ENCODE measurements around the gene CNKSR2. TPM values are rescaled to one million over a fixed set of nuclear protein-coding genes. Genes with fewer than 3 reads are reported as not detected.

Gene CNKSR2
- total RNA-seq, 1 donor from 2014 or later: 0.95 TPM

GRCh38 chrX:21658152-21658737 is 284.0 kb downstream of the CNKSR2 start, which contains the start of gene KLHL34:
TSS of gene KLHL34 (minus strand) at chrX:21658330. CDS start at chrX:21657788, 542 bp downstream.
- DNase-seq (ENCODE audit: missing footprints): peak; percentile 59
- ATAC-seq: peak; percentile 80
- intact Hi-C loops (cut with DNase I): no loop called here

GRCh38 chrX:21658746-21659145 is 284.5 kb downstream of the CNKSR2 start:
- ATAC-seq: peak; percentile 51
- intact Hi-C loops (cut with DNase I): no loop called here
- DNase-seq (ENCODE audit: missing footprints): peak; percentile 53

GRCh38 chrX:21659320-21659719 is 285.1 kb downstream of the CNKSR2 start:
- no peak for ATAC-seq
- no peak for DNase-seq (ENCODE audit: missing footprints)
- intact Hi-C loops (cut with DNase I): no loop called here

- no peak for DNase-seq (ENCODE audit: missing footprints)
- intact Hi-C loops (cut with DNase I): loop anchor here (10.0 kb wide), 1 partner anchor 55 kb away; no protein-coding TSS in a partner anchor
- ATAC-seq: no peak
Measured at GRCh38 chrX:21660156-21660555, 285.9 kb downstream of the CNKSR2 start.

- DNase-seq (ENCODE audit: missing footprints) (no peak), ATAC-seq (no peak)
- intact Hi-C loops (cut with DNase I): loop anchor here (10.0 kb wide), 1 partner anchor 53 kb away; no protein-coding TSS in a partner anchor
Measured at GRCh38 chrX:21661316-21661715, 287.1 kb downstream of the CNKSR2 start.

DNA sequence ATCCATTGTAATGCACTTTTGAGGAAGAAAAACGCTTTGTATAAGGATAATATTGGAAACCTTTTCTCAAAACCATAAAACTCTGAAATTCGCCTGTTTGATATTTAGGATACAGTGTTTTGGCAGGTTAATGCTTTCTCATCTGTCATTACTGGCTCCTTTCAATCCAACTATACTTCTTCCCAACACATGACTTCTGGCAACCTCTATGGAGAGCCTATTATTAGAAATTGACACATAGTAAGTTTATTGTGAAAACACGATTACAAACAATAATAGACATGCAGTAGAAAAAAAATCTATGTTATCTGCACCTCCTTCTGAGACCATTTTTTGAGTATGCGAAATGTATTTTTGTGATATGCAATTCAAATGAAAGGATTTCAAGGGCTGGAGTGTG is 288.5 kb downstream of the CNKSR2 start:
- intact Hi-C loops (cut with DNase I): loop anchor here (10.0 kb wide), 1 partner anchor 52 kb away; no protein-coding TSS in a partner anchor
- no peak for DNase-seq (ENCODE audit: missing footprints)
- ATAC-seq: no peak

DNA sequence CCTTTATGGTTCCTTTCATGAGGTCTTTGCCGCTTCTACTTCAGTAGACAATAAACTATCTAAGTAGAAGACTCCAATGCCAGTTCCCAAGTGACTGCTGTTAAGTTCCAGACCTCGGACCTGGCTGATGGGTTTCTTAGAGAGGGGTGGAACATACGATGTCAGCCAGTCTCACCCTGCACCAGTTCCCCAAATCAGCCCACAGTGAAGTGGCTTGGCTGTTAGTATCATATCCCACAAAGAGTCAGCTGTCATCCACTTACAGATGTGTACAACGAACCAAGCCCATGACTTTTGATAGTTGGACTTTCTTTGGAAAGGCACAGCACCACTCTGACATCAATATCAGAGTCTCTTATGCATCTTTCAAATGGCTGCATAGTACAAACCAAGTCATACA is 292.0 kb downstream of the CNKSR2 start:
- ATAC-seq (peak; percentile 34), DNase-seq (ENCODE audit: missing footprints) (no peak)
- intact Hi-C loops (cut with DNase I): loop anchor here (10.0 kb wide), 1 partner anchor 49 kb away; no protein-coding TSS in a partner anchor

GRCh38 chrX:21666679-21667078 is 292.5 kb downstream of the CNKSR2 start:
- intact Hi-C loops (cut with DNase I): loop anchor here (10.0 kb wide), 1 partner anchor 48 kb away; no protein-coding TSS in a partner anchor
- DNase-seq (ENCODE audit: missing footprints) (no peak), ATAC-seq (peak; percentile 42)

- DNase-seq (ENCODE audit: missing footprints) (no peak), ATAC-seq (no peak)
- intact Hi-C loops (cut with DNase I): no loop called here
Measured at GRCh38 chrX:21674430-21675186, 300.4 kb downstream of the CNKSR2 start.

GRCh38 chrX:21675931-21676330 is 301.7 kb downstream of the CNKSR2 start:
- DNase-seq (ENCODE audit: missing footprints) (no peak), ATAC-seq (no peak)
- intact Hi-C loops (cut with DNase I): no loop called here

GRCh38 chrX:21678048-21678612 is 303.9 kb downstream of the CNKSR2 start:
- DNase-seq (ENCODE audit: missing footprints) (no peak), ATAC-seq (no peak)
- intact Hi-C loops (cut with DNase I): no loop called here

GRCh38 chrX:21683941-21684340 is 309.7 kb downstream of the CNKSR2 start:
- ATAC-seq (no peak), DNase-seq (ENCODE audit: missing footprints) (no peak)
- intact Hi-C loops (cut with DNase I): no loop called here

DNA sequence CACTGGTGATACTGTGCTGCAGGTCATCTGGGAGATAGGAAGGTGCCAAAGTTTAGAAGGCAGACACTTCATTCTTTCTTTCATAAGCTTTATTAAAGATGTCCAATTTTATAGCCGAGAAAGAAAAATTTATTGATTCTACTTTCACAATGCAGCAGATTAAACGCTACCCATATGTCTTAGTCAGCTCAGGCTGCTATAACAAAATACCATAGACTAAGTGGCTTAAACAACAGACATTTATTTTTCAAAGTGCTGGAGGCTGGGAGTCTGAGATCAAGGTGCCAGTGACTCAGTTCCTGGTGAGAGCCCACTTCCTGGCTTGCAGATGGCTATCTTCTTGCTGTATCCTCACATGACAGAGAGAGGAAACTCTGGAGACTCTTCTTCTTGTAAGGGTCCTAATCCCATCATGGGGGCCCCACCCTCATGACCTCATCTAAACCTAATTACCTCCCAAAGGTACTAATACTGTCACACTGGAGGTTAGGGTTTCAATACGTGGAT is 317.3 kb downstream of the CNKSR2 start:
- DNase-seq (ENCODE audit: missing footprints) (no peak), ATAC-seq (no peak)
- intact Hi-C loops (cut with DNase I): no loop called here

DNA sequence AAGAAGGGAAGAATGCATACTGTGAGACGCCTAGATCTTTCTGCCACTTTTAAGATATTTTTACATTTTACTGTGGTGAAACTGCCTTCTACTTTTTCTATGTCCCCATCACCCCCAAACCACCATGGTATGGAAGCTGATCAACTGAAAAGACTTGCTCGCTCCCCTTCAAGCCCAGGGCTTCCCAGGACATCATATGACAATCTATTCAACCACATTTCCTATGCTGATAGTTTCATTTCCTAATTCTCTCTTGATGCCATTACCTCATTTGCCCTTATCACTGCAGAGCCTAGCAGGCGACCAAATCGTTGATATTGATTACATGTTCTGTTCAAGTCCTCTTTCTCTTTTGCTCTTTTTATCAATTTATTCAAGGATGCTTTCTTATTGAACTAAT is 324.1 kb downstream of the CNKSR2 start:
- DNase-seq (ENCODE audit: missing footprints): no peak
- no peak for ATAC-seq
- intact Hi-C loops (cut with DNase I): no loop called here

GRCh38 chrX:21699136-21699535 is 324.9 kb downstream of the CNKSR2 start:
- ATAC-seq (no peak), DNase-seq (ENCODE audit: missing footprints) (no peak)
- intact Hi-C loops (cut with DNase I): no loop called here

DNA sequence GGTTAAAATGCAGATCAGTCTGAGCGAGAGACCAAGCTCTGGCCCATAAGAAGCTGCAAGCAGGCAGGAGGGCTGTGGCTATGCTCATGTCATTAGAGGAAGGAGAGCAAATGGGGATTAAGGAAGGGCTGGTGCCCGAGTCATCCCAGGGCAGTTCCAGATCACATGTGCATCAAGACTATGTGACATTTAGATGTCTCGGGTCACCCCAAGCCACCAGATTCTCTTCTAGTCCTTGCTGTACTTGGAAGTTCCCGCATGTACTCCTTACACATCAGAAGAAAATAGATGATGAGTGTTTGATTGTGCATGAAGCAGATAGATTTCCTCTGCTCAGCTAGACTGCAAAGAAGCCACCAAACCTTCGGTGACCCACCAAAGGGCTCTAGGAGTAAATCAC is 326.1 kb downstream of the CNKSR2 start:
- no peak for ATAC-seq
- intact Hi-C loops (cut with DNase I): no loop called here

DNA sequence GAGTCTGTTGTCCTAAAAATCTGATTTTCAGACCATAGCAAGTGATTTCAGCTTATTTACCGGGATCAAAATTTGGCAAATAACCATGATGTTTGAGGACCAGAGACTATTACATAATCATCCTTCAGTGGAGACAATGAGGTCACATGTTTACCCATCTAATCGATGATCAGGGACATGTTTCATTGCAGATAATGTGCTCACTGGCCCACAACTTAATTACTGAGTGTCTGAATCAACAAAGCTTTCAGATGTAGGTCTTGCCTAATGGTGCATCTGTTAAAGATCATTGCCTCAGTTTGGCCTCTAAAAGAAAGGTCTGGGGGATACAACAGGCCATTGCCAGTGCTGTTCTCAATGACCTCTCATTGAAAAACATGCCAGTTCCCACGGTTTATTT is 326.7 kb downstream of the CNKSR2 start:
- ATAC-seq (no peak), DNase-seq (ENCODE audit: missing footprints) (no peak)
- intact Hi-C loops (cut with DNase I): no loop called here

More for the DNA sequence above, 326.1 kb downstream of the CNKSR2 start:
- no peak for DNase-seq (ENCODE audit: missing footprints)

GRCh38 chrX:21702725-21703124 is 328.5 kb downstream of the CNKSR2 start:
- DNase-seq (ENCODE audit: missing footprints) (no peak), ATAC-seq (no peak)
- intact Hi-C loops (cut with DNase I): no loop called here
